Esophagus squamous epithelium (tissue), 4 donors: Measurements from ENCODE around the gene SF3A2.

Source experiments
- POLR2A ChIP-seq, 4 donors: fragments of 450-650 bp; IDR thresholded peaks; one replicate each; pipeline ENCODE4 v1.6.1; 2017; ENCODE audit warnings: antibody characterized with exemption in 4 of 4, mild to moderate bottlenecking in 4 of 4, moderate library complexity in 3 of 4
- TF ChIP-seq, protein P1 (sequence below), 6 experiments: fragments of 450-650 bp in 4 of 6; fragments of 200-600 bp in 2 of 6; sonication (generic) in 2 of 6; IDR thresholded peaks; one replicate each; pipeline ENCODE4 v1.5.1; 2016 to 2019; ENCODE audit warnings: antibody characterized with exemption in 6 of 6, mild to moderate bottlenecking in 4 of 6, moderate library complexity in 4 of 6

DNA sequence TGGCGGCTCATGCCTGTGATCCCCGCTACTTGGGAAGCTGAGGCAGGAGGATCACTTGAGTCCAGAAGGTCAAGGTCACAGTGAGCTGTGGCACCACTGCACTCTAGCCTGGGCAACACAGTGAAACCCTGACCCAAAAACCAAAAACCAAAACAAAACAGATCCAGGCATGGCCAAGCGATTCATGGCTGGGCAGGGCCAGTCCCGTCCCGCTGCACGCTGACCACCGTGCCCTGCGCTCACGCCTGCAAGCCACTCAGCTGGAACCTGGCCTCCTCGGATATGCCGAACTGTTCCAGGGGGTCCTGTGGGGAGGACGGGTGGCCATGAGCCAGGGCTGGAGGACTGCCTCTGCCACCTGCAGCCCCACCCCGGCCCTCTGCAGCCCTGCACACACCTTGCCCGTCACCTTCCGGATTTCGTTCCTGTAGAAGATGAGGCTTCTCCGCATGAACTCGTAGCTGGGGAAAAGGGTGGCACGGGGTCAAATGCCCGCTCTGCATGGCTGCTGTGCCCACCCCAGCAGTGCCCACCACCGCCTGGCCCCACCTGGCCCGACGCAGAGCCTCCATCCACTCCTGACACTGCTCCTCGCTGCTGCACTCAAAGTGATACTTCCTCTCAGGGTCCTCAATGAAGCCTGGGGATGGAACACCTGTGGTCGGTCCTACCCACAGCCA lies 2.9 kb upstream of the SF3A2 start:
- TF ChIP-seq, protein P1, sequence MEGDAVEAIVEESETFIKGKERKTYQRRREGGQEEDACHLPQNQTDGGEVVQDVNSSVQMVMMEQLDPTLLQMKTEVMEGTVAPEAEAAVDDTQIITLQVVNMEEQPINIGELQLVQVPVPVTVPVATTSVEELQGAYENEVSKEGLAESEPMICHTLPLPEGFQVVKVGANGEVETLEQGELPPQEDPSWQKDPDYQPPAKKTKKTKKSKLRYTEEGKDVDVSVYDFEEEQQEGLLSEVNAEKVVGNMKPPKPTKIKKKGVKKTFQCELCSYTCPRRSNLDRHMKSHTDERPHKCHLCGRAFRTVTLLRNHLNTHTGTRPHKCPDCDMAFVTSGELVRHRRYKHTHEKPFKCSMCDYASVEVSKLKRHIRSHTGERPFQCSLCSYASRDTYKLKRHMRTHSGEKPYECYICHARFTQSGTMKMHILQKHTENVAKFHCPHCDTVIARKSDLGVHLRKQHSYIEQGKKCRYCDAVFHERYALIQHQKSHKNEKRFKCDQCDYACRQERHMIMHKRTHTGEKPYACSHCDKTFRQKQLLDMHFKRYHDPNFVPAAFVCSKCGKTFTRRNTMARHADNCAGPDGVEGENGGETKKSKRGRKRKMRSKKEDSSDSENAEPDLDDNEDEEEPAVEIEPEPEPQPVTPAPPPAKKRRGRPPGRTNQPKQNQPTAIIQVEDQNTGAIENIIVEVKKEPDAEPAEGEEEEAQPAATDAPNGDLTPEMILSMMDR (IDR thresholded peaks at IDR 0.05), result no peak
- no peak for TF ChIP-seq POLR2A (IDR thresholded peaks at IDR 0.05)
